Neural cell (in vitro differentiated cells): Measurements from ENCODE around the gene BBS1. TPM values are rescaled to one million over a fixed set of nuclear protein-coding genes. Genes with fewer than 3 reads are reported as not detected.

Source experiments
- H2AFZ ChIP-seq: fragments of 200-600, 300-800 bp; sonication (generic), shearing (Covaris generic); 2 replicates; pipeline ENCODE4 v1.6.0; 2014; ENCODE audit warnings: low read depth, mild to moderate bottlenecking, antibody characterized with exemption, low read length, moderate library complexity
- H3F3A ChIP-seq: fragments of 200-600 bp; shearing (Covaris generic); 2 replicates; pipeline ENCODE4 v1.6.1; 2016; ENCODE audit warnings: mild to moderate bottlenecking, moderate library complexity, mixed read lengths, antibody characterized with exemption, low read length; ENCODE audit not compliant: insufficient read depth, poor library complexity, severe bottlenecking
- H3K27ac ChIP-seq: fragments of 200-600, 300-800 bp; sonication (generic), shearing (Covaris generic); 2 replicates; pipeline ENCODE4 v1.5.1; 2014; ENCODE audit warnings: mild to moderate bottlenecking, low read length, moderate library complexity
- H3K27me3 ChIP-seq: fragments of 300-800, 200-600 bp; sonication (generic), shearing (Covaris generic); 2 replicates; pipeline ENCODE4 v1.6.0; 2014; ENCODE audit warnings: mild to moderate bottlenecking, low read depth, low read length, moderate library complexity; ENCODE audit not compliant: insufficient read depth
- H3K36me3 ChIP-seq: fragments of 300-800, 200-600 bp; sonication (generic), shearing (Covaris generic); 2 replicates; pipeline ENCODE4 v1.5.1; 2014; ENCODE audit warnings: mild to moderate bottlenecking, antibody characterized with exemption, low read length, moderate library complexity; ENCODE audit not compliant: insufficient read depth
- H3K4me2 ChIP-seq: fragments of 300-800, 200-600 bp; sonication (generic), shearing (Covaris generic); 2 replicates; pipeline ENCODE4 v1.6.0; 2014; ENCODE audit warnings: mild to moderate bottlenecking, low read length
- H3K4me3 ChIP-seq: fragments of 300-800, 200-600 bp; sonication (generic), shearing (Covaris generic); 2 replicates; pipeline ENCODE4 v1.5.1; 2014; ENCODE audit warnings: mild to moderate bottlenecking, low read length, moderate library complexity
- H3K79me2 ChIP-seq: fragments of 200-600 bp; shearing (Covaris generic); replicated peaks from 2 replicates; pipeline ENCODE4 v1.6.0; 2014; ENCODE audit warnings: mild to moderate bottlenecking, low read length, moderate library complexity; ENCODE audit not compliant: insufficient read depth
- H3K9ac ChIP-seq: fragments of 300-800, 200-600 bp; sonication (generic), shearing (Covaris generic); 2 replicates; pipeline ENCODE4 v1.6.1; 2016; ENCODE audit warnings: mild to moderate bottlenecking, low read length, mixed read lengths
- H3K9me2 ChIP-seq: fragments of 200-600 bp; shearing (Covaris generic); 2 replicates; pipeline ENCODE4 v1.6.1; 2016; ENCODE audit warnings: mild to moderate bottlenecking, low read length, mixed read lengths; ENCODE audit not compliant: insufficient read depth
- H3K9me3 ChIP-seq: fragments of 200-600, 300-800 bp; sonication (generic), shearing (Covaris generic); 2 replicates; pipeline ENCODE4 v1.6.1; 2016; ENCODE audit warnings: mild to moderate bottlenecking, mixed run types, low read length, moderate library complexity, mixed read lengths
- H4K20me1 ChIP-seq: fragments of 200-600 bp; shearing (Covaris generic); 2 replicates; pipeline ENCODE4 v1.6.1; 2016; ENCODE audit warnings: mild to moderate bottlenecking, mixed run types; ENCODE audit not compliant: insufficient read depth
- CTCF ChIP-seq: fragments of 450-650 bp; IDR thresholded peaks from 2 replicates; pipeline ENCODE4 v1.5.1; 2014; ENCODE audit warnings: antibody characterized with exemption, mild to moderate bottlenecking, moderate library complexity; ENCODE audit not compliant: poor library complexity, severe bottlenecking
- EP300 ChIP-seq: fragments of 450-650 bp; conservative IDR thresholded peaks from 2 replicates; pipeline ENCODE4 v1.6.1; 2014; ENCODE audit warnings: antibody characterized with exemption, mild to moderate bottlenecking, moderate library complexity; ENCODE audit not compliant: poor library complexity, severe bottlenecking
- EZH2 ChIP-seq: fragments of 200-600, 300-800 bp; shearing (Covaris generic), sonication (generic); IDR thresholded peaks from 2 replicates; pipeline ENCODE4 v1.6.1; 2014; ENCODE audit warnings: antibody characterized with exemption, low read length, borderline replicate concordance, mild to moderate bottlenecking; ENCODE audit not compliant: insufficient read depth, poor library complexity, severe bottlenecking
- MXI1 ChIP-seq: fragments of 450-650 bp; conservative IDR thresholded peaks from 2 replicates; pipeline ENCODE4 v1.6.1; 2014; ENCODE audit warnings: antibody characterized with exemption, mild to moderate bottlenecking; ENCODE audit not compliant: poor library complexity, severe bottlenecking
- POLR2AphosphoS5 ChIP-seq: IDR thresholded peaks from 2 replicates; pipeline ENCODE4 v1.6.1; 2012
- RAD21 ChIP-seq: fragments of 450-650 bp; conservative IDR thresholded peaks from 2 replicates; pipeline ENCODE4 v1.6.1; 2014; ENCODE audit warnings: antibody characterized with exemption, mild to moderate bottlenecking, moderate library complexity
- REST ChIP-seq: IDR thresholded peaks from 2 replicates; pipeline ENCODE4 v1.6.1; 2012; ENCODE audit warnings: borderline replicate concordance
- SMC3 ChIP-seq: fragments of 450-650 bp; conservative IDR thresholded peaks from 2 replicates; pipeline ENCODE4 v1.6.1; 2014; ENCODE audit warnings: antibody characterized with exemption, mild to moderate bottlenecking, moderate library complexity; ENCODE audit not compliant: poor library complexity
- TAF1 ChIP-seq: IDR thresholded peaks from 2 replicates; pipeline ENCODE4 v1.6.1; 2012; ENCODE audit warnings: low read depth
- polyA plus RNA-seq: library from polyadenylated mRNA; depleted of rRNA; stranded (reverse); fragments of >200 nt; gene quantifications from 2 replicates; pipeline ENCODE4 v1.2.3, GENCODE V29; 2014

BBS1 gene
- polyA plus RNA-seq, 1 donor from 2014 or later: 69.5 TPM

- H4K20me1 ChIP-seq: no peaks in the 10 kb centered on the region
- no peaks in the 10 kb centered on the region for H3K9me3 ChIP-seq
- H3F3A ChIP-seq: no peaks in the 10 kb centered on the region
- no peak for TF ChIP-seq EZH2
- TF ChIP-seq POLR2AphosphoS5: no peak
- no peak for TF ChIP-seq CTCF
- no peak for TF ChIP-seq SMC3
- TF ChIP-seq TAF1: no peak
- no peak for TF ChIP-seq MXI1
- no peak for TF ChIP-seq RAD21
- no peak for TF ChIP-seq REST
- TF ChIP-seq EP300: no peak
- H3K36me3 ChIP-seq: no peaks in the 10 kb centered on the region
- no peaks in the 10 kb centered on the region for H3K27me3 ChIP-seq
- no peaks in the 10 kb centered on the region for H3K79me2 ChIP-seq
- H3K27ac ChIP-seq: no peak overlapping the region
- no peak overlapping the region for H3K9ac ChIP-seq
- no peaks in the 10 kb centered on the region for H3K9me2 ChIP-seq
- no peak overlapping the region for H3K4me3 ChIP-seq
- H2AFZ ChIP-seq: no peak overlapping the region
- H3K4me2 ChIP-seq: no peak overlapping the region
These were observed 39.3 kb upstream of the BBS1 start for GRCh38 chr11:66471142-66471541.

GRCh38 chr11:66472054-66472453, 38.4 kb upstream of the BBS1 start:
- Histone ChIP-seq H3K36me3 (no peaks in the 10 kb centered on the region), H3K9ac (no peak overlapping the region), H3K79me2 (no peaks in the 10 kb centered on the region)

More at GRCh38 chr11:66472054-66472453, 38.4 kb upstream of the BBS1 start:
- no peak for TF ChIP-seq REST
- no peak for TF ChIP-seq TAF1
- no peak for TF ChIP-seq RAD21
- TF ChIP-seq MXI1: no peak
- no peak for TF ChIP-seq CTCF
- TF ChIP-seq POLR2AphosphoS5: no peak
- no peaks in the 10 kb centered on the region for H3K9me2 ChIP-seq
- no peak overlapping the region for H3K4me2 ChIP-seq
- no peaks in the 10 kb centered on the region for H3K9me3 ChIP-seq
- H3K27me3 ChIP-seq: no peaks in the 10 kb centered on the region
- H3K4me3 ChIP-seq: no peak overlapping the region
- H3F3A ChIP-seq: no peaks in the 10 kb centered on the region
- H4K20me1 ChIP-seq: no peaks in the 10 kb centered on the region
- H3K27ac ChIP-seq: no peak overlapping the region
- H2AFZ ChIP-seq: no peak overlapping the region
